ENCODE data around the gene S100A6.

The S100A6 gene

GRCh38 chr1:153573351-153573750 is 37.6 kb upstream of the S100A6 start:
- Histone ChIP-seq H3K79me2 (ENCODE audit: insufficient read depth, low read depth) (no peaks in the 10 kb centered on the region), H2AFZ (ENCODE audit: low read depth) (no peak overlapping the region), H3K4me3 (IDR thresholded peaks at IDR 0.05; ENCODE audit: insufficient read depth, low read depth, low read length) (no peak overlapping the region), H3K36me3 (ENCODE audit: insufficient read depth) (no peaks in the 10 kb centered on the region), H3K9ac (no peak overlapping the region), H4K20me1 (ENCODE audit: insufficient read depth) (no peaks in the 10 kb centered on the region), H3K27ac (no peak overlapping the region), H3K4me2 (no peak overlapping the region), H3K27me3 (ENCODE audit: insufficient read depth, low read depth) (peaks cover 10% of the 10 kb centered on the region; the same call in 1 of the 2 replicates), H3K4me1 (ENCODE audit: low read depth, poor library complexity, severe bottlenecking) (peaks cover 15% of the 10 kb centered on the region)
- TF ChIP-seq CTCF (conservative IDR thresholded peaks at IDR 0.05; ENCODE audit: low read depth, low read length): no peak

- Histone ChIP-seq H3K9ac (no peak overlapping the region), H3K4me1 (ENCODE audit: low read depth, poor library complexity, severe bottlenecking) (peaks cover 17% of the 10 kb centered on the region), H2AFZ (ENCODE audit: low read depth) (peak overlapping the region; percentile 10; the same call in 1 of the 2 replicates), H3K4me3 (IDR thresholded peaks at IDR 0.05; ENCODE audit: insufficient read depth, low read depth, low read length) (no peak overlapping the region), H3K27ac (no peak overlapping the region), H4K20me1 (ENCODE audit: insufficient read depth) (no peaks in the 10 kb centered on the region), H3K36me3 (ENCODE audit: insufficient read depth) (no peaks in the 10 kb centered on the region), H3K79me2 (ENCODE audit: insufficient read depth, low read depth) (no peaks in the 10 kb centered on the region), H3K4me2 (peak overlapping the region; percentile 0; the same call in 1 of the 2 replicates), H3K27me3 (ENCODE audit: insufficient read depth, low read depth) (peaks cover 5% of the 10 kb centered on the region; the same call in 1 of the 2 replicates)
- peak; percentile 95 for TF ChIP-seq CTCF (conservative IDR thresholded peaks at IDR 0.05; ENCODE audit: low read depth, low read length)
These were observed 36.8 kb upstream of the S100A6 start for GRCh38 chr1:153572569-153573015.

GRCh38 chr1:153571706-153572105 is 35.9 kb upstream of the S100A6 start:
- Histone ChIP-seq H2AFZ (ENCODE audit: low read depth) (no peak overlapping the region), H3K27ac (no peak overlapping the region), H3K4me2 (no peak overlapping the region)

GRCh38 chr1:153570874-153571273 is 35.1 kb upstream of the S100A6 start:
- TF ChIP-seq CTCF (conservative IDR thresholded peaks at IDR 0.05; ENCODE audit: low read depth, low read length): no peak
- Histone ChIP-seq H3K27ac (no peak overlapping the region), H3K4me1 (ENCODE audit: low read depth, poor library complexity, severe bottlenecking) (peaks cover 28% of the 10 kb centered on the region)

More at GRCh38 chr1:153571706-153572105, 35.9 kb upstream of the S100A6 start:
- H4K20me1 ChIP-seq (ENCODE audit: insufficient read depth): no peaks in the 10 kb centered on the region
- H3K27me3 ChIP-seq (ENCODE audit: insufficient read depth, low read depth): peaks cover 4% of the 10 kb centered on the region; the same call in 1 of the 2 replicates
- H3K36me3 ChIP-seq (ENCODE audit: insufficient read depth): no peaks in the 10 kb centered on the region
- H3K79me2 ChIP-seq (ENCODE audit: insufficient read depth, low read depth): no peaks in the 10 kb centered on the region
- peaks cover 23% of the 10 kb centered on the region for H3K4me1 ChIP-seq (ENCODE audit: low read depth, poor library complexity, severe bottlenecking)
- H3K9ac ChIP-seq: no peak overlapping the region
- no peak overlapping the region for H3K4me3 ChIP-seq (IDR thresholded peaks at IDR 0.05; ENCODE audit: insufficient read depth, low read depth, low read length)
- TF ChIP-seq CTCF (conservative IDR thresholded peaks at IDR 0.05; ENCODE audit: low read depth, low read length): no peak

More at GRCh38 chr1:153570874-153571273, 35.1 kb upstream of the S100A6 start:
- no peak overlapping the region for H2AFZ ChIP-seq (ENCODE audit: low read depth)
- H3K4me2 ChIP-seq: no peak overlapping the region
- no peak overlapping the region for H3K4me3 ChIP-seq (IDR thresholded peaks at IDR 0.05; ENCODE audit: insufficient read depth, low read depth, low read length)
- H4K20me1 ChIP-seq (ENCODE audit: insufficient read depth): no peaks in the 10 kb centered on the region
- no peaks in the 10 kb centered on the region for H3K36me3 ChIP-seq (ENCODE audit: insufficient read depth)
- H3K27me3 ChIP-seq (ENCODE audit: insufficient read depth, low read depth): peaks cover under 1% of the 10 kb centered on the region; the same call in 1 of the 2 replicates
- no peak overlapping the region for H3K9ac ChIP-seq
- H3K79me2 ChIP-seq (ENCODE audit: insufficient read depth, low read depth): no peaks in the 10 kb centered on the region

Data from KMS-11 (cell line).